ENCODE measurements around the gene PNMA1.
A peak's percentile ranks its signal among the peaks of the same experiment; 100 is the strongest.

The PNMA1 gene

DNA sequence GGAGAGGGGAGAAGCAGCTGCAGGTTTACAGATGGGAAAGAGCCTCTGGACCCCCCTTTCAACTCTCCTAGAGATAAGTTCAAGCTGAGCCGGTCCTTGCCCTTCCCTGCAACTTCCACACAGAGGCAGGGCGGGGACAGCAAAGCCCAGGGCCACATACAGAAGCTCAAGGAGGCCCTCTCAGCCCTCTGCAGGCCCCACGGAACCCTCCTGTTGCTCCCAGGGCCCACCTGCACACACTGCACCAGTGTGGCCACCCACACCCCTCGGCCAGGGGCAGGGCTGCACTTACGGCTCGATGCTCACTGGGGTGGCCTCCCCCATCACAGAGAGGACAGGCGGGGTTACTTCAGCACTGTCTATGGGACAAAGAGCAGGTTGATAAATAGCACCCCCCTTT is 13.0 kb upstream of the PNMA1 start:
- H3K4me1 ChIP-seq: peaks cover 0 to 66% (median 51%) of the 10 kb centered on the region in 4 donors
- intact Hi-C loops (cut with DNase I; ENCODE audit: low total_unique reads): no loop called here
- peaks cover 38 to 79% (median 58%) of the 10 kb centered on the region in 3 donors for H3K36me3 ChIP-seq
- TF ChIP-seq, protein P1, sequence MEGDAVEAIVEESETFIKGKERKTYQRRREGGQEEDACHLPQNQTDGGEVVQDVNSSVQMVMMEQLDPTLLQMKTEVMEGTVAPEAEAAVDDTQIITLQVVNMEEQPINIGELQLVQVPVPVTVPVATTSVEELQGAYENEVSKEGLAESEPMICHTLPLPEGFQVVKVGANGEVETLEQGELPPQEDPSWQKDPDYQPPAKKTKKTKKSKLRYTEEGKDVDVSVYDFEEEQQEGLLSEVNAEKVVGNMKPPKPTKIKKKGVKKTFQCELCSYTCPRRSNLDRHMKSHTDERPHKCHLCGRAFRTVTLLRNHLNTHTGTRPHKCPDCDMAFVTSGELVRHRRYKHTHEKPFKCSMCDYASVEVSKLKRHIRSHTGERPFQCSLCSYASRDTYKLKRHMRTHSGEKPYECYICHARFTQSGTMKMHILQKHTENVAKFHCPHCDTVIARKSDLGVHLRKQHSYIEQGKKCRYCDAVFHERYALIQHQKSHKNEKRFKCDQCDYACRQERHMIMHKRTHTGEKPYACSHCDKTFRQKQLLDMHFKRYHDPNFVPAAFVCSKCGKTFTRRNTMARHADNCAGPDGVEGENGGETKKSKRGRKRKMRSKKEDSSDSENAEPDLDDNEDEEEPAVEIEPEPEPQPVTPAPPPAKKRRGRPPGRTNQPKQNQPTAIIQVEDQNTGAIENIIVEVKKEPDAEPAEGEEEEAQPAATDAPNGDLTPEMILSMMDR (IDR thresholded peaks at IDR 0.05): no peak
- H3K27ac ChIP-seq: peak overlapping the region; percentile 28 to 84
- no peak overlapping the region for H3K4me3 ChIP-seq
- peak in 1 of 2 donors; percentile 61 for DNase-seq
- H3K27me3 ChIP-seq: no peaks in the 10 kb centered on the region
- H3K9me3 ChIP-seq: no peaks in the 10 kb centered on the region

DNA sequence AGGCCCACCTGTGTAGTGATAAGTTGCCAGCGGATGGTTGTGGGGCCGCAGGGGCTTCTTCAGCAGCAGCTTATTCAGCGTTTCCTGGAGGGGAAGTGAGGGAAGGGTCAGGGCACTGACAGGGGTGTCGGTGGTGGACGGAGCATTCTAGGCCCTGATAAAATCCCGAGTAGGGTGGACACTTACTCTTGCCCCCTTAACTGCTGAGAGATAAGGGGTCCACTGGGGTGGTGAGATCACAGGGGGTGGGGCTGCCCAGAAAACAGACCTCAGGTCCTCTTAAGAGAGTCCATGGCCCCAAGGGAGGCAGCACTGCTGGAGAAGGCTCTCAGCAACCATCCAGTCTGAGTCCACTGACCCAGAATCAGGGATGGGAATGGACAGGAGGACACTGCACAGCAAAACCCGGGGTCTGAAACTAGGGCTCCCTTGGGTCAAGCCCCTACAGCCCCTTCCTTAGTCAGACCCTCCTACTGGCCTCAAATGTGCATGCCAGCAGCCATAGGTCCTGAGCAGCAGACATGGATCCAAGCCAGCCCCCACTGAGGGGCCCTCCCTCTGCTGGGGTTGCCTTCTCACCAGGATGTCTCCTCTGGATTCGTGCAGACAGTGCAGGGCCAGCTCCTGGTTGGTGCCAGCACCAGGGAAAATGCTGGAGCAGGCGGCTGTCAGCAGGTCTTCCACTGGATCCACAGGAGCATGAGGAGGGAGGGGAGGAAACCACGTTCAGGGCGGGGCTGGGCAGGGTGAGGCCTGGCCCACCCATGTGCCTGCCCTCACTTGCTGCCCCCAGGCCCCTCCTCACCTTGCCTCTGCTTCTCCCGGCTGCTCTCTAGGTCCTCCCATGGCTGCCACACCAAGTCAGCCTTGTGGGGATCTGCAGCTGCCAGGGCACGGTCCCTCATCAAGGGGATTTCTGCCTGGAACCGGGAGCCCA is 12.1 kb upstream of the PNMA1 start:
- intact Hi-C loops (cut with DNase I; ENCODE audit: low total_unique reads): no loop called here
- Histone ChIP-seq H3K27me3 (no peaks in the 10 kb centered on the region), H3K4me3 (no peak overlapping the region), H3K27ac (peak overlapping the region; percentile 71 to 84), H3K36me3 (peaks cover 47 to 79% (median 59%) of the 10 kb centered on the region in 3 donors), H3K4me1 (peaks cover 0 to 64% (median 51%) of the 10 kb centered on the region in 4 donors), H3K9me3 (no peaks in the 10 kb centered on the region)
- TF ChIP-seq, protein P1 (IDR thresholded peaks at IDR 0.05): no peak
- DNase-seq: peak in 1 of 2 donors; percentile 66

DNA sequence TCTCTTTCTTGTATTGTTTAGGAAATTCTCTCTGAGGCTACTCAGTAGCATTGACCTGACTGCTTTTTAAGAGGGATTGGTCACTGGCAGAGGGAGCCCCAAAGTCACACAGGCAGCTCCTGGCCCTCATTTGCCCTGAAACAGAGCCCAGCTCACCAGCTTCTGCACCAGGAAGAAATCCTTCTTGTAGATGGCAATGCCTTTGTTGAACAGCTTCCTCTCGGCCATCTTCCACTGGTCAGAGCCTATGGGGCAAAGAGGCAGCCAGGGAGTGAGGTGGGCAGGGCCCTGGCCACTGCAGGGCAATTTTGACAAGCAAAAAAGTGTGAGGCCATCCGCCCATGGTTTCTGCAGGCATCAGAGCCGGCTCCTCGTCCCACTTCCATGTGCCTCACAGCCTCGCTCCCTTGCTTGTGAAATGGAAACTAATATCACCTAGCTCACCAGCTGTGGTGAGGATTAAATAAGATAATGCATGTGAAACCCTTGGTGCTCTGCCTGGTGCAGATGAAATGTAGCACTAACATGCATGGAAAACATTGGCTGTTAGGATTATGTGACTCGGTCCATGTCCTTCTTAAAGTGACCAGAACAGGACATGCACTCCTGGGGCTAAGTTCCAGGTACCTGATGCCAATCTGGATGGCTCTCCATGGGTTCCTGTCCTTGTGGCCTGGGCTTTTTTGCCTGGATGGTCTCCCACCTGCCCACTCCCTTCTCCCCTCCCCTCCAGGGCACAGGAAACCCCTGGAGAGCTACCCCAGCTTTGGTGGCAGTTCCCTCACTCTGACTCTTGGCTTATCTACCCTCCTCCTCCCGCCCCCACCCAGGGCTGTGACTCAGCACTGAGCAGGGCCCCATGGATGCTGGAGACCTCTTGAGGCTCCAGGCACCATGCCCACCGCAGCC is 11.2 kb upstream of the PNMA1 start:
- H3K4me3 ChIP-seq: no peak overlapping the region
- H3K36me3 ChIP-seq: peaks cover 55 to 79% (median 62%) of the 10 kb centered on the region in 3 donors
- peaks cover 0 to 56% (median 49%) of the 10 kb centered on the region in 4 donors for H3K4me1 ChIP-seq

DNA sequence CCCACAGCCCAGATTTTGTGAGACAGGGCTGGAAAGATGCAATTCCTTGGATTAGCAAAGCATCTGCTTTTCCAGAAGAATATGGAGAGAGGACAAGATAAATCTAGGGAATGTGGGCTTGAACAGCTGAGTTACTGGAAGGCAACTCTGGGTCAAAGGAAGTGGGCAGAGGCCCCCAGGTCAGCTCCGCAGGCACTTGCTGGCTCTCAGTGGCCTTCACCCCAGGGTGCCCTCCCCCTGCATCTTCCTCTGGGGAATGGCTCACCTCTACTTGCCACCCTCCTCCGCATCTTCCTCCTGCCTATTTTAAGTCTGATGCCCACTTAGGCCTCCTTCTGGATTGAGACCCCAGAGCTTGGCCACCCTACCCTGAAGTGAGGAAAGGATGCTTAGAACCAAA is 10.5 kb upstream of the PNMA1 start:
- peak in 1 of 2 donors; percentile 65 for DNase-seq
- Histone ChIP-seq H3K4me1 (peaks cover 0 to 56% (median 49%) of the 10 kb centered on the region in 4 donors), H3K27me3 (no peaks in the 10 kb centered on the region), H3K27ac (peak overlapping the region; percentile 71 to 84), H3K36me3 (peaks cover 50 to 79% (median 64%) of the 10 kb centered on the region in 3 donors), H3K4me3 (peak overlapping the region in 1 of 2 donors; percentile 19), H3K9me3 (no peaks in the 10 kb centered on the region)
- TF ChIP-seq, protein P1 (IDR thresholded peaks at IDR 0.05): no peak
- intact Hi-C loops (cut with DNase I; ENCODE audit: low total_unique reads): no loop called here

More for the DNA sequence above, 11.2 kb upstream of the PNMA1 start:
- Histone ChIP-seq H3K9me3 (no peaks in the 10 kb centered on the region), H3K27me3 (no peaks in the 10 kb centered on the region), H3K27ac (peak overlapping the region; percentile 71 to 84)
- peak in 1 of 2 donors; percentile 71 for DNase-seq
- TF ChIP-seq, protein P1 (IDR thresholded peaks at IDR 0.05): no peak
- intact Hi-C loops (cut with DNase I; ENCODE audit: low total_unique reads): no loop called here

All from tibial artery (tissue), 4 donors.